NCI-H128 (cell line): ENCODE data around the gene NCLN.
"Not testable (repeated sequence)": the region's sequence is repeated elsewhere in the genome, so short reads cannot be mapped to it uniquely, and the experiment has no call there.

ENCODE experiments used
- DNase-seq: peaks from one replicate; lab custom pipeline; 2025; ENCODE audit not compliant: unreplicated experiment; lab: John Stamatoyannopoulos, UW

NCLN gene

GRCh38 chr19:3222709-3223108 is 37.0 kb downstream of the NCLN start:
- no peak for DNase-seq

DNA sequence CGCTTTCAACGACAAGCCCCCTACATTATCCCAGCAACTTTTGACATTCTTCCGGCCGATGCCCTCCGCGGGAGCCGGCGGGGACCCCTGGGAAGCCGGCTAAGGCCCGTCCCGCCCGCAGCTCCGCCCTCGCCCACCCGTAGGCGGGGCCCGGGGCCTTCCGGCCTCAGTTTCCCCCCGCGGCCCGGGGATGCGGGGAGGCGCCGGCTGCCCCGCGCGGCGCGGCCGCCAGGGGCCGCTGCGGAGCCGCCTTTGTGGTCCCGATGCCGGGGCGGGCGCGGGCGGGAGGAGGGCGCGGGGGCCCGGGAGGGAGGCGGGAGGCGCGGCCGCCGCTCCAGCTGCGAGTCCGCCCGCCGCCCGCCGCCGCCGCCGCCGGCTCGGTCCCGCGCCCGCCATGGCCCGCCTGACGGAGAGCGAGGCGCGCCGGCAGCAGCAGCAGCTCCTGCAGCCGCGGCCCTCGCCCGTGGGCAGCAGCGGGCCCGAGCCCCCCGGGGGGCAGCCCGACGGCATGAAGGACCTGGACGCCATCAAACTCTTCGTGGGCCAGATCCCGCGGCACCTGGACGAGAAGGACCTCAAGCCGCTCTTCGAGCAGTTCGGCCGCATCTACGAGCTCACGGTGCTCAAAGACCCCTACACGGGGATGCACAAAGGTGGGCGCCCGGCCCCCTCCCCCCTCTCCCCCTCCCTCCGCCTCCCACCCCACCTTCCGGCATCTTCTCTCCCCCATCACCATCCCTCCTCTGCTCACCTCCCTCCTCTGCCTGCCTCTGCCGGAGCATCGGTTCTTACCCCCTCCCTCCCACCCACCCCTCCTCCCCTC is 38.8 kb downstream of the NCLN start, which contains the start of gene CELF5:
TSS of gene CELF5 (plus strand) at position 316 of the 823 bp plus-strand sequence. CDS start at position 395, 79 bp downstream.
- no peak for DNase-seq

GRCh38 chr19:3225169-3225485 is 39.4 kb downstream of the NCLN start:
- no peak for DNase-seq

DNA sequence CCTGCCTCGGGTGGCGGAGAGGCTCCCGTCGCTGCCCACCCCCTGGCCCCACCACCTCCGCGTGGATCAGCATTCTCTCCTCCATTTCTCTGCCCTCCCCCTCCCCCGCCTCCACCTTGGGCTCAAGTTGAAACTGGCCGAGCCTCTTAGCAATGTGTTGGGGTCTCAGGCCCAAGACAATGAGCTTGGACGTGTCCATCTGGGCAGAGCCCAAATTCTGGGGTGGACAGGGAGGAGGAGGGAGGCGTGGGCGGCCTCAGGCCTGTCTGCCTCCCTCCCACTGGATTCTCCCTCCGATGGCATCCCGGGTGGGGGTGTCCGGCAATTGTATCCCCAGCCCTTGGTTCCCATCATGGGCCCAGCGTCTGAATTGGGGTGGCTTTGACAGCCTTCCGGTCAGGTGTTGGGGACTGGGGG is 40.0 kb downstream of the NCLN start:
- DNase-seq, result no peak

DNA sequence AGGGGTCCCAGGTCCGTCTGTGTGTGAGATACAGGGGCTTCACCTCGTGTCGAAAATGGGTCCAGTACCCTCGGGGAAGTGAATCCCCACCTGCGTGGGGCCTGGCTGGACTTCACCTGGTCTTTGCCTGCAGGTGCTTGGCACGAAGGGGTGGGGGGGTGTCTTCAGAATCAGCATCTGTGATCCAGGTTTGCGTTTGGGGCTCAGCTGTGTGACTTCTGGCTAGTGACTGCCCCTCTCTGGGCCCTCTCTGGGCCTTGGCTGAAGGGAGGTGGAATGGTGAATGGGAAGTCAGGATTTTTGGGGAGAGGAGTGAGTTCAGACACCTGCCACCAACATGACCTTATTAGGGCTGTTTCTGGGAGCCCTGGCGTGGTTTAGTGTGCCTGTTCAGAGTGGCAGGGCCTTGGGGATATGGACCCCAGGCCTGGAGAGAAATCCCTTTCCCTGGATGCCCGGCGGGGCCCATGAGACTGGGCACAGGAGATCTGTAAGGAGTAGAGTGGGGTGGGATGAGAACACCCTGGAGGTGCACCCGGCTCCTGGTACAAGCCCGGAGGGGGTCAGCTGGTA is 41.4 kb downstream of the NCLN start:
- no peak for DNase-seq

DNA sequence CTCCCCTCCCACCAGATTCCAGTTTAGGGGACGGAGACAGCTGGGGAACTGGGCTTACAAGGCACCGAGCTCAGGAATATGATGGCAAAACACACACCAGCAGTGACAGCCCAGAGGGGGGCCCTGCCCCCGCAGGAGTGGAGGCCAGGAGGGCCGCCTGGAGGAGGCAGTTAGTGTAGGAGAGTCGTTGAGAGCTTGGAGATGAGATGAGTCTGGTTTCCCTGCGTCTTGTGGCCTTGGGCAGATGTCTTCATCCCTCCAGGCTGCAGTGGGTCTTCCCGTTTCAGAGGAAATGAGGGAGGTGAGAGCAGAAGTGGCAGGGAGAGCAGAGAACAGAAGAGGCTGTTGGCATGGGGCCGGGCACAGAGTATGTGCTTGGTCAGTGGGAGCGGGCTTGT is 43.6 kb downstream of the NCLN start:
- DNase-seq, result no peak

GRCh38 chr19:3229888-3230496 is 44.3 kb downstream of the NCLN start:
- no peak for DNase-seq

DNA sequence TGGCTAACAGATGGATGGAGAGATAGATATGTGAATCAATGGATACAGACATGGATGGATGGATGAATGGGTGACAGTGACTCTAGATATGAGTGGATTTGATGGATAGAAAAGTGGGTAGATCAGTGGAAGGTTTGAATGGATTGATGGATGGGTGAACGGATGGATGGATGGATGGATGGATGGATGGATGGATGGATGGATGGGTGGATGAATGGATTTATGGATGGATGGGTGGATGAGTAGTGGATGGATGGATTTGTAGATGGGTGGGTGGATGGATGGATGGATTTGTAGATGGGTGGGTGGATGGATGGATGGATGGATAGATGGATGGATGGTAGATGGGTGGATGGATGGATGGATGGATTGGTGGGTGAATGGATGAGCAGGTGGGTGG is 45.6 kb downstream of the NCLN start:
- no peak for DNase-seq

- DNase-seq, result no peak
These were observed 47.4 kb downstream of the NCLN start for GRCh38 chr19:3233116-3233515.

DNA sequence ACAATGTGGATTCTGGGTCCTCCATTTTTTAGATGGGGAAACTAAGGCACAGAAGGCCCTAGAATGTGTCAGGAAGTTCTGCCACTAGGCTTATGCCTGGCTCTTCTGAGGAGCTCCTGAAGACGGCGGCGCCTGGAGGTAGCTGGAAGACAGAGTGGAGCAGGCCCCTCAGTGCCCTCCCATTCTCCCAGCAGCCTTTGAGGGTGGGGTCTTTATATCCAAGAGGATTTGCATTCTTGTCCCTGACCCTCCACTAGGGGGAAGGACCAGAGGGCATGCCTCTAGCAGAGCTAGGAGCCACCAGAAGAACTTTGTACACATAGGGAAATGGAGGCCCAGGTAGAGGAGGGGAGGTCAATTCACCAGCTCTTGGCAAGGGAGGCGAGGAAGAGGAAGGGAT is 48.1 kb downstream of the NCLN start:
- DNase-seq, result no peak

- no peak for DNase-seq
These were observed 49.1 kb downstream of the NCLN start for GRCh38 chr19:3234800-3235199.

GRCh38 chr19:3235604-3236003 is 49.9 kb downstream of the NCLN start:
- DNase-seq, result not testable (repeated sequence)

GRCh38 chr19:3236272-3236671 is 50.5 kb downstream of the NCLN start:
- no peak for DNase-seq

GRCh38 chr19:3238066-3238561 is 52.4 kb downstream of the NCLN start:
- DNase-seq, result no peak

GRCh38 chr19:3239367-3239766 is 53.6 kb downstream of the NCLN start:
- no peak for DNase-seq

DNA sequence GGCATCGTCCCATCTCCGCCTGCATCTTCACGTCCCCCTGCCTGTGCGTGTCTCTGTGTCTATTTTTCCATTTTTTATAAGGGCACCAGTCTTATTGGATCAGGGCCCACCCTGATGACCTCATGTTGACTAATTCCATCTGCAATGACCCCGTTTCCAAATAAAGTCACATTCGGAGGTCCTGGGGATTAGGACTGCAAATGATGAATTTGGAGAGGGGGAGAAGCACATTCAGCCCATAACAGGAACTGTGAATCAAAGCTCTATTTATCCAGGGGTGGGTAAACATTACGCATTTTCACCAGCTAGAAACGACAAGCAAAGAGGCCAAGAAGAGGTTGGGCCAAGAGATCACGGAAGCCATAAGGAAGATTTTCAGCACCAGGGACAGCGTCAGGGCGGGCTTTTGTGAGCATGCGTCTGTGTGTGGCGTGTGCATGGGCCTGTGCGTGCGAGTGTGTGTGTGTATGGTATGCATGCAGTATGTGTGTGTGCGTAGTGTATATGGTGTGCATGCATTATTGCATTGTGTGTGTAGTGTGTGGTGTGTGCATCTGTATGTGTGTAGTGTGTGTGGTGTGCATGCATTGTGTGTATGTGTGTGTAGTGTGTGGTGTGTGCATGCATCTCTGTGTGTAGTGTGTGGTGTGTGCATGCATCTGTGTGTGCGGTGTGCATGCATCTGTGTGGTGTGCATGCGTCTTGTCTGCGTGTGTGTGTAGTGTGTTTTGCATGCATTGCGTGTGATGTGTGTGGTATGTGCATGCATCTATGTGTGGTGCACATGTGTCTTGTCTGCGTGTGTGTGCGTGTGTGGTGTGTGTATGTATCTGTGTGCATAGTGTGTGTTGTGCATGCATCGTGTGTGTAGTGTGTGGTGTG is 58.3 kb downstream of the NCLN start:
- DNase-seq, result no peak

- no peak for DNase-seq
These were observed 59.3 kb downstream of the NCLN start for GRCh38 chr19:3245050-3245449.

DNA sequence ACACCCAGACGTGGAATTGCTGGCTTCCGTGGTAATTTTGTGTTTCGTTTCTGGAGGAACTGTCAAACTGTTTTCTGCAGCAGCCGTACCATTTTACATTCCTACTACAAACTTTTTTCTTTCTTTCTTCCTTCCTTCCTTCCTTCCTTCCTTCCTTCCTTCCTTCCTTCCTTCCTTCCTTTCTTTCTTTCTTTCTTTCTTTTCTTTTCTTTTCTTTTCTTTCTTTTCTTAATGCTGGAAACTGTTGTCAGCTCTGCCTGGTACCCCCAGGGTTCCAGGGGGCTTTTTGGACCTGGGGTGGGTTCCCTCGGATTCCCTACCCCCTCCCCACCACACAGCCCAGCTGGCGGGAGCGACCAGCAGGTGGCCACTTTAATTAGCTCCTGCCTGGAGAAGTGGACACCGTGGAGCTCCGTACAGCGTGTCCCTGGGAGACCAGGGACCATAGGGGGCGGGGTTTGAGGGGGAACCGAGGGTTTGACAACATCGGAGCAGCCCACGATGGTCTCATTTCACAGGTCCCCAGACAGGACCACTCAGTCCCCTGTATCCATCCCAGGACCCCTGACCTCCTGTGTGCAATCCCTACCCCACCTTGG is 63.1 kb downstream of the NCLN start:
- no peak for DNase-seq

DNA sequence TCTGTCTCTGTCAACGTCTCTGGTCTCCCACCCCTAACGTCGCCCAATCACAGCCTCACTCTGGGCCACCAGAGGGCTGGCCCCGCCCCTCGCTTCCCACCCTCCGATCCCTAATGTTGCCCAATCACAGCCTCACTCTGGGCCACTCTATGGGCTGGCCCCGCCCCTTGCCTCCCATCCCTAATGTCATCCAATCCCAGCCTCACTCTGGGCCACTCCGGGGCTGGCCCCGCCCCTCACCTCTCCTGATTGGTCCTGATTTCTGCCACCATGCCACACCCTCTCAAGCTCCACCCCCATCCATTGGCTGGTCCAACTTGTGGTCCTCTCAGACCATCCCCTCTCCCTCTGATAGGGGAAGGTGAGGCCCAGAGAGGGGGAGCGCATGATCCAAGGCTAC is 63.7 kb downstream of the NCLN start:
- no peak for DNase-seq

DNA sequence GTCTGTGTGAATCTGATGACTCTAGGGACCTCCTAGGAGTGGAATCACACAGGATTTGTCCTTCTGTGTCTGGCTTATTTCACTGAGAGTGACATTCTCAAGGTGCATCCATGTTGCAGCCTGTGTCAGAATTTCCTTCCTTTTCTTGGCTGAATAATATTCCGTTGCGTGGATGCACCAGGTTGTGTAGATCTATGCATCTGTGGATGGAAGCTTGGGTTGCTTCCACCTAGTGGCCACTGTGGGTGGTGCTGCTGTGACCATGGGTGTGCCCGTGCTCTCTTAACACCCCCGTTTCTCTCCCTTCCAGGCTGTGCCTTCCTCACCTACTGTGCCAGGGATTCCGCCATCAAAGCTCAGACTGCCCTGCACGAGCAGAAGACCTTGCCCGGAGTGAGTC is 64.9 kb downstream of the NCLN start:
- no peak for DNase-seq

DNA sequence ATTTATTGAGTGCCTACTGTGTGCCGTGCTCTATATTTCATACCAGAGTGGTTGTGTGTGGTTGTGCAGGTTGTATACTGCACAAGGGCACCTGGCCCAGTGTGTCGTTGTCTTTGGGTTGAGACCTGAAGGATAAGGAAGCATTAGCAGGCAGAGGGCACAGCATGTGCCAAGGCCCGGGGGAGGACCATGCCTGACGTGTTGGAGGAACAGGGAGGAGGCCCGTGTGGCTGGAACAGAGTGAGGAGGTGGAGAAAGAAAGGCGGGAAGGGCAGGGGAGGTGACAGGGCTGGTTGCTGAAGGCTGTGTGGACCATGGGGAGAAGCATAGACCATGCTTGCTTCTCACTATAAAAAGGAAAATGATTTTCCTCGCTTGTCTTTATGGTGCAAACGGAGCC is 65.5 kb downstream of the NCLN start:
- DNase-seq, result no peak
